Suprapubic skin (tissue), 3 donors: Measurements from ENCODE around the gene RELA.

ENCODE experiments used
- CTCF ChIP-seq, 2 donors: fragments of 200-600 bp in 1 of 2; fragments of 450-650 bp in 1 of 2; sonication (generic) in 1 of 2; IDR thresholded peaks; one replicate each; pipeline ENCODE4 v1.5.1; 2016 to 2019; ENCODE audit warnings: antibody characterized with exemption in 2 of 2, mild to moderate bottlenecking in 1 of 2, moderate library complexity in 1 of 2
- POLR2A ChIP-seq, 2 donors: fragments of 450-650 bp; IDR thresholded peaks; one replicate each; pipeline ENCODE4 v1.6.1; 2017; ENCODE audit warnings: antibody characterized with exemption in 2 of 2, mild to moderate bottlenecking in 2 of 2, moderate library complexity in 2 of 2

GRCh38 chr11:65617990-65618751 is 44.5 kb downstream of the RELA start:
- TF ChIP-seq POLR2A (IDR thresholded peaks at IDR 0.05) (no peak), CTCF (IDR thresholded peaks at IDR 0.05) (no peak)
